Endothelial cell of umbilical vein (primary cell): ENCODE data around the gene TMEM120B. TPM values are rescaled to one million over a fixed set of nuclear protein-coding genes. Genes with fewer than 3 reads are reported as not detected.

ENCODE experiments used
- BruUV-seq: library from RNA; stranded (reverse); fragments of 400-500 nt; replicated peaks from 2 replicates; lab custom pipeline; 2021; lab: Mats Ljungman, UMichigan
- CTCF ChIA-PET: fragments of 300-600, 350-600 bp; sonication (Branson Sonifier 250); formaldehyde crosslinking; loops from one replicate; lab custom pipeline; 2021; ENCODE audit warnings: antibody characterized with exemption, inconsistent platforms; lab: Charles Lee
- POLR2A ChIA-PET: fragments of 300-600, 350-600 bp; sonication (Branson Sonifier 250); formaldehyde crosslinking; loops from one replicate; lab custom pipeline; 2021; ENCODE audit warnings: antibody characterized with exemption, inconsistent platforms; lab: Charles Lee
- DNase-seq: peaks from one replicate; pipeline ENCODE4 v3.0.0-alpha.2; 2011; ENCODE audit warnings: low read depth, low spot score
- FAIRE-seq: peaks from 2 replicates; lab custom pipeline; 2011; peaks lifted over from hg19 to GRCh38; lab: Jason Lieb, UNC
- H2AFZ ChIP-seq: 2 replicates; pipeline ENCODE4 v1.6.0; 2012; ENCODE audit warnings: low read depth, low read length, control low read depth, inconsistent platforms
- H3K27ac ChIP-seq: 2 replicates; pipeline ENCODE4 v1.5.1; 2011; ENCODE audit warnings: low read depth, mild to moderate bottlenecking, control low read depth, low read length, moderate library complexity; ENCODE audit not compliant: insufficient read depth
- H3K27me3 ChIP-seq, 2 experiments: 2 replicates each; pipeline versions ENCODE4 v1.6.0 to v1.6.1; 2011; ENCODE audit warnings: low read length in 2 of 2, mixed read lengths in 1 of 2; ENCODE audit not compliant: control insufficient read depth in 2 of 2, insufficient read depth in 2 of 2
- H3K36me3 ChIP-seq, 2 experiments: 2 replicates in 1 of 2; 3 replicates in 1 of 2; pipeline ENCODE4 v1.5.1; 2011; ENCODE audit warnings: low read length in 2 of 2, mild to moderate bottlenecking in 1 of 2, moderate library complexity in 1 of 2; ENCODE audit not compliant: control insufficient read depth in 2 of 2, insufficient read depth in 2 of 2; ENCODE audit errors: extremely low read depth in 1 of 2
- H3K4me1 ChIP-seq: 3 replicates; pipeline ENCODE4 v1.5.1; 2011; ENCODE audit warnings: mild to moderate bottlenecking, low read length; ENCODE audit not compliant: control insufficient read depth, insufficient read depth; ENCODE audit errors: extremely low read depth
- H3K4me2 ChIP-seq: 2 replicates; pipeline ENCODE4 v1.6.1; 2011; ENCODE audit warnings: low read length, control low read depth, mixed read lengths; ENCODE audit not compliant: insufficient read depth
- H3K4me3 ChIP-seq, 3 experiments: fragments of 200-600 bp in 1 of 3; sonication (generic), shearing (Covaris generic) in 1 of 3; replicated peaks in 1 of 3; 2 replicates each; pipeline ENCODE4 v1.5.1; 2011 to 2016; ENCODE audit warnings: control low read depth in 3 of 3, low read length in 3 of 3, mild to moderate bottlenecking in 2 of 3, inconsistent platforms in 1 of 3, low read depth in 1 of 3, moderate library complexity in 1 of 3; ENCODE audit not compliant: insufficient read depth in 1 of 3
- H3K79me2 ChIP-seq: 2 replicates; pipeline ENCODE4 v1.6.0; 2012; ENCODE audit warnings: low read length, inconsistent platforms; ENCODE audit not compliant: control insufficient read depth, insufficient read depth
- H3K9ac ChIP-seq: replicated peaks from 2 replicates; pipeline ENCODE3; 2011; ENCODE audit warnings: low read length, control low read depth; ENCODE audit not compliant: insufficient read depth; ENCODE audit errors: extremely low read depth
- H3K9me1 ChIP-seq: replicated peaks from 3 replicates; pipeline ENCODE4 v1.6.0; 2011; ENCODE audit warnings: mild to moderate bottlenecking, low read length; ENCODE audit not compliant: control insufficient read depth, insufficient read depth; ENCODE audit errors: extremely low read depth
- H3K9me3 ChIP-seq: replicated peaks from 2 replicates; pipeline ENCODE4 v1.5.1; 2012; ENCODE audit warnings: low read length, inconsistent platforms; ENCODE audit not compliant: control insufficient read depth, insufficient read depth
- H4K20me1 ChIP-seq: replicated peaks from 2 replicates; pipeline ENCODE3; 2011; ENCODE audit warnings: mild to moderate bottlenecking, low read length; ENCODE audit not compliant: control insufficient read depth, insufficient read depth; ENCODE audit errors: extremely low read depth
- CTCF ChIP-seq, 2 donors: IDR thresholded peaks; 1 replicate in 1 of 2; 2 replicates in 1 of 2; pipeline ENCODE4 v1.5.1; 2011; ENCODE audit warnings: low read length in 2 of 2, mild to moderate bottlenecking in 2 of 2, moderate library complexity in 2 of 2, control low read depth in 1 of 2, inconsistent platforms in 1 of 2, low read depth in 1 of 2; ENCODE audit not compliant: insufficient read depth in 1 of 2; ENCODE audit errors: extremely low read depth in 1 of 2
- EZH2 ChIP-seq: IDR thresholded peaks from 2 replicates; pipeline ENCODE4 v1.6.1; 2012; ENCODE audit warnings: borderline replicate concordance, low read depth, mild to moderate bottlenecking, moderate library complexity, low read length, inconsistent platforms; ENCODE audit not compliant: severe bottlenecking
- FOS ChIP-seq: IDR thresholded peaks from 2 replicates; pipeline ENCODE4 v1.6.1; 2011; ENCODE audit warnings: mild to moderate bottlenecking, low read length, moderate library complexity, borderline replicate concordance; ENCODE audit not compliant: insufficient read depth
- GATA2 ChIP-seq: IDR thresholded peaks from 2 replicates; pipeline ENCODE4 v1.7.0; 2011; ENCODE audit warnings: low read depth, mild to moderate bottlenecking, moderate library complexity, mixed read lengths, low read length; ENCODE audit not compliant: insufficient read length, insufficient read depth
- JUN ChIP-seq: IDR thresholded peaks from 2 replicates; pipeline ENCODE4 v1.6.1; 2011; ENCODE audit warnings: borderline replicate concordance, low read depth; ENCODE audit not compliant: insufficient read length, insufficient read depth
- MAX ChIP-seq: IDR thresholded peaks from 2 replicates; pipeline ENCODE4 v1.6.1; 2011; ENCODE audit not compliant: insufficient read depth, insufficient read length
- MYC ChIP-seq: IDR thresholded peaks from one replicate; pipeline ENCODE4 v1.6.1; 2011; ENCODE audit warnings: mild to moderate bottlenecking, low read depth, low read length
- POLR2A ChIP-seq: IDR thresholded peaks from 2 replicates; pipeline ENCODE4 v1.6.1; 2012; ENCODE audit warnings: low read depth, mild to moderate bottlenecking, control low read depth, low read length
- POLR2AphosphoS5 ChIP-seq: IDR thresholded peaks from 2 replicates; pipeline ENCODE4 v1.6.1; 2012; ENCODE audit warnings: low read depth, mild to moderate bottlenecking, control low read depth, low read length, moderate library complexity; ENCODE audit not compliant: insufficient read depth
- dilution Hi-C: fragments of 300-500 bp; cut with MboI; formaldehyde crosslinking; loops from one replicate; pipeline ENCODE4 v1.15.0; 2019; ENCODE audit warnings: low sequenced_read_pairs; ENCODE audit not compliant: extremely low pct_ligation_motif_present
- intact Hi-C: fragments of 100-400 bp; cut with micrococcal nuclease; formaldehyde crosslinking; loops from one replicate; pipeline ENCODE4 v1.10.0; 2022
- polyA plus RNA-seq, 4 experiments: library from polyadenylated mRNA; depleted of rRNA in 3 of 4; stranded (reverse) in 3 of 4; unstranded in 1 of 4; fragments of >200 nt; gene quantifications; 2 replicates each; pipeline versions ENCODE4 v1.2.1 to v1.2.3, GENCODE V29; 2011 to 2012; ENCODE audit warnings: missing spikeins in 1 of 4
- total RNA-seq: library from RNA; stranded (reverse); gene quantifications from 2 replicates; pipeline ENCODE4 v1.2.3, GENCODE V29; 2021

The TMEM120B gene
- total and polyA plus RNA-seq, 2 donors (not counting 3 experiments of a cell fraction or from before 2014, with no cell fraction given): 10.4 to 12.8 TPM

- H3K4me2 ChIP-seq: peak overlapping the region; percentile 78
- no peak overlapping the region for H3K27ac ChIP-seq
- H3K36me3 ChIP-seq: no peaks in the 10 kb centered on the region
- H3K4me3 ChIP-seq: peak overlapping the region; percentile 61 to 91 (median 91)
- H3K9me3 ChIP-seq: no peaks in the 10 kb centered on the region
- dilution Hi-C loops: no loop called here
- ChIA-PET CTCF (interaction anchor here (1.1 to 4.2 kb wide), 12 partner anchors 9 to 161 kb away, joined by 3 to 47 read pairs (median 6); partner anchors contain the start of gene RHOF), POLR2A (no interaction called here)
- no peaks in the 10 kb centered on the region for H3K27me3 ChIP-seq
- peaks cover 18% of the 10 kb centered on the region for H3K4me1 ChIP-seq
- no peaks in the 10 kb centered on the region for H3K9me1 ChIP-seq
- H2AFZ ChIP-seq: peak overlapping the region; percentile 96
- H3K79me2 ChIP-seq: peaks cover 12% of the 10 kb centered on the region
- intact Hi-C loops: loop anchor here (2.0 kb wide), 1 partner anchor 27 kb away; no protein-coding TSS in a partner anchor
- peak overlapping the region; percentile 88 for H3K9ac ChIP-seq
- no peaks in the 10 kb centered on the region for H4K20me1 ChIP-seq
- FAIRE-seq (no peak), DNase-seq (no peak)
- no peak for TF ChIP-seq MAX
- TF ChIP-seq JUN: no peak
- no peak for TF ChIP-seq POLR2A
- no peak for TF ChIP-seq MYC
- TF ChIP-seq FOS: no peak
- no peak for TF ChIP-seq POLR2AphosphoS5
- TF ChIP-seq GATA2: no peak
- no peak for TF ChIP-seq EZH2
- TF ChIP-seq CTCF (IDR thresholded peaks at IDR 0.05; ENCODE audit: extremely low read depth in 1 of 2, insufficient read depth in 1 of 2, low read depth in 1 of 2, low read length in 2 of 2): no peak
- BruUV-seq: no TSS peak
Measured at GRCh38 chr12:121713257-121713777, 765 bp downstream of the TMEM120B start.
